ENCODE data around the gene HGF.
A peak's percentile ranks its signal among the peaks of the same experiment; 100 is the strongest.

Gene HGF

DNA sequence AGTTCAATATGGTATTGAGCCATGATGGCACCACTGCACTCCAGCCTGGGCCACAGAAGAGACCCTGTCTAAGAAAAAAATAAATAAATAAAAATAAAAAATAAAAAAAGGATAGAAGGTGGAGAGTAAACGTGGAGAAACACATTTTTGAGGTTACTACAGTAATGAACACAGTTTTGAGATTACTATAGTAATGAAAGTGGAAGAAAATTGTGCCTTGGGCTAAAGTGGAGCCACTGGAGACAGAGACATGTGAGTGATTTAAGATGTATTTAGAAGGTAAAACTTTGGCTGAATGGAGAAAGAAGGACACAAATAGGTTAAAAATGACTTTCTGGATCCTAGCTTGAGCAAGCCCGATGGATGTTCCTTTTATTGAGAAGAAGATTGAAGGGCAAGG, 76.8 kb downstream of the HGF start:
- H3K27ac ChIP-seq (ENCODE audit: low read depth, low read length): no peak overlapping the region

DNA sequence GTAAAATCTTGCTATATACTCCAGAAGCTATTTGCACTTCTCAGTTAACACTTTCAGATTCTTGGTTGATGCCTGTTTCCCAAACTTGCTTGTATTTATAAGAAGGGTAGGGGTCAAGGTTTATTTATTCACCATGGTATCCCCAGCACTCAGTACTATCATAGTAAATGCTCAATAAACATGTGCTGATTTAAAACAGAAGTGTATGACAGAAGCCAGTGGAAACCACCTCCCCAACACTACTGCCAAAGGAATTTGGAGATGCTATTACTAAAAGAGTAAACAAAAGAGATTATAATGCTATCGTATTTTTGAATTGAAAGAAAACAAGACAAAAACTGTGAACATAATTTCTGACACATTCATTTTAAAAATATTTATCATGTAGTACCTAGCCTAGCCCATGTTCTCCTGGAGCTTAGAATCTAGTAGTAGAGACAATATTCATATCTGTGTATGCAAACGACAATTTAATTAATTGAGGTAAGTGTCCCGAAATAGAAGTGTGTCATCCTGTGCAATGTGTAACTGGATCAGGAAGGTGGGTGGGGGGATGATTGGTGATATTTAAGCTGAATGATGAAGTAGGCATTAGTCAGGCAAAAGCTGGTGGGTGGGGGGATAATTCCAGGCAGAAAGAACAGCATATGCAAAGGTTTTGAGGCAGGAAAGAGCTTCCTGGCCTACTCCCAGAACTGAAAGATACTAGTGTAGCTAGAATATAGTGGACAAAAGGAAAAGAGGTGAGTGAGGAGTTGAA, 77.5 kb downstream of the HGF start:
- Histone ChIP-seq H3K9me3 (ENCODE audit: control insufficient read depth, insufficient read depth, low read length) (no peaks in the 10 kb centered on the region), H3K4me1 (ENCODE audit: control insufficient read depth, insufficient read depth, low read length) (peaks cover 48% of the 10 kb centered on the region), H3K27me3 (ENCODE audit: control insufficient read depth, insufficient read depth, low read length) (no peaks in the 10 kb centered on the region), H3K4me3 (ENCODE audit: low read depth, low read length) (no peak overlapping the region), H3K36me3 (ENCODE audit: control insufficient read depth, insufficient read depth, low read length) (no peaks in the 10 kb centered on the region), H3K27ac (ENCODE audit: low read depth, low read length) (no peak overlapping the region), H3K9ac (ENCODE audit: low read depth, low read length) (no peak overlapping the region)

More for the DNA sequence above, 76.8 kb downstream of the HGF start:
- H3K4me3 ChIP-seq (ENCODE audit: low read depth, low read length): no peak overlapping the region
- H3K4me1 ChIP-seq (ENCODE audit: control insufficient read depth, insufficient read depth, low read length): peaks cover 48% of the 10 kb centered on the region
- no peaks in the 10 kb centered on the region for H3K27me3 ChIP-seq (ENCODE audit: control insufficient read depth, insufficient read depth, low read length)
- no peaks in the 10 kb centered on the region for H3K9me3 ChIP-seq (ENCODE audit: control insufficient read depth, insufficient read depth, low read length)
- no peaks in the 10 kb centered on the region for H3K36me3 ChIP-seq (ENCODE audit: control insufficient read depth, insufficient read depth, low read length)
- no peak overlapping the region for H3K9ac ChIP-seq (ENCODE audit: low read depth, low read length)

DNA sequence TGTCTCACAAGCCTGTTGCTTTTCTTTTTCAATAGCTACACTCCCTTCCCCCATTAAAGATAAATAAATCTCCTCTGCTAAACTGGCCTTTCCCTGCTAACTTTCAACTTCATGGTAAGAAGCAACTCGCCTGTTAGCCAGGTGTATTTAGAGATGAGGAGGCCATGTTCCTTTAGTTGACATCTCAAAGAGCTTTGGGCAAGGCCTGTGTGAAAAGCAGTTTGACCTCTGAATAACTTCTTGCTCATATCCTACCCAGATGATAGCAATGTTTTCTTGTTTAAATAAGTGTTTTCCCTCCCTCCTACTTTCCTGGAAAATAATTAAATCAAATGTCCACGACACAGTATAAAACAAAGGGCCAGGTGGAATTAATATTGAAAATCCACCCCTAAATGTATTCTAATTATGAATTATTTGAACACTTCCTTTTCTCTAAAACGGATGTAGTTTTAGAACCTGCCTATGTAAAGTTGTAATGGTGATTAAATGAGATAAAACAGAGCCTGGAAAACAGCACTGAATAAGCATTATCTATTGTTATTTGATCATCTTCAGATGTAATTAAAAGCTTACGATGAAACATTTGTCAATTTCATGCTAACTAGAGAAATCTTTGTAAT, 78.5 kb downstream of the HGF start:
- H3K27ac ChIP-seq (ENCODE audit: low read depth, low read length): no peak overlapping the region
- no peak overlapping the region for H3K9ac ChIP-seq (ENCODE audit: low read depth, low read length)
- no peak overlapping the region for H3K4me3 ChIP-seq (ENCODE audit: low read depth, low read length)
- H3K36me3 ChIP-seq (ENCODE audit: control insufficient read depth, insufficient read depth, low read length): no peaks in the 10 kb centered on the region
- H3K9me3 ChIP-seq (ENCODE audit: control insufficient read depth, insufficient read depth, low read length): no peaks in the 10 kb centered on the region
- no peaks in the 10 kb centered on the region for H3K27me3 ChIP-seq (ENCODE audit: control insufficient read depth, insufficient read depth, low read length)
- H3K4me1 ChIP-seq (ENCODE audit: control insufficient read depth, insufficient read depth, low read length): peaks cover 48% of the 10 kb centered on the region

DNA sequence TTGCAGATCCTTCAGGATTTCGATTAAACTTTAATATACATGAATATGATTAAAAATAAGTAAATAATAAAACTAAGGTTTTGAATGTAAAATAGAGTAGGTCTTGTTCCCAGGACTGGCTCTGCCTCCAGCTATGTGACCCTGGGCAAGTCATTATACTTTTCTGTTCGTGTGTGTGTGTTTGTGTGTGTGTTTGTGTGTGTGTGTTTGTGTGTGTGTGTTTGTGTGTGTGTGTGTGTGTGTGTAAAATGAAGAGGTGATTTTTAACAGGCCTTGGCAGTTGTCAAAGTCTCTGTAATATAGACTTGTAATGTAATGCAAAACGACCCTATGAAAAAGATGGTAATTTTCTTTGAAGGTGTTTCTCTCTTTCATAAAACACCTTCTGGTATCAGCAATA, 79.2 kb downstream of the HGF start:
- Histone ChIP-seq H3K27ac (ENCODE audit: low read depth, low read length) (no peak overlapping the region), H3K36me3 (ENCODE audit: control insufficient read depth, insufficient read depth, low read length) (no peaks in the 10 kb centered on the region), H3K27me3 (ENCODE audit: control insufficient read depth, insufficient read depth, low read length) (no peaks in the 10 kb centered on the region), H3K4me3 (ENCODE audit: low read depth, low read length) (0 out of 2 replicates have a peak overlapping the region, but pooled peaks have one; percentile 28), H3K9ac (ENCODE audit: low read depth, low read length) (no peak overlapping the region), H3K9me3 (ENCODE audit: control insufficient read depth, insufficient read depth, low read length) (no peaks in the 10 kb centered on the region), H3K4me1 (ENCODE audit: control insufficient read depth, insufficient read depth, low read length) (peaks cover 48% of the 10 kb centered on the region)

DNA sequence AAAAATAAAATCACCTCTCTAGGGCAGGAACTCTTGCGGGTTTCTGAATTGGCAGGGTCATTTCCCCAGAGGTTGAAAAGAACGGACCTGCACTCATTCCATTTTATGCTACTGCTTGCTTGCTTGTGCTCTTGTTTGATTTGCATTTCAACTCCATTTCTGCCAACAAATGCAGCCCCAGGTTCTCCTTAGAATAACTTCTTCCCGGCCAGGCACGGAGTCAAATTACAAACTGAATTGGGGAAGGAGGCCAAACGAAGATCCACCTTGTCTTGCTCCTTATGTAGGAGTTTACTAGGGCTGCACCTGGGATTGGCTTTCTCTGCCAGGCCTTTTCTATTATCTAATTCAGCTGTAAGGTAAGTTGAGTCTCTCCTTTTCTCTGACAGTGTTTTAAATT, 79.6 kb downstream of the HGF start:
- Histone ChIP-seq H3K27ac (ENCODE audit: low read depth, low read length) (peak overlapping the region; percentile 33), H3K36me3 (ENCODE audit: control insufficient read depth, insufficient read depth, low read length) (no peaks in the 10 kb centered on the region), H3K27me3 (ENCODE audit: control insufficient read depth, insufficient read depth, low read length) (no peaks in the 10 kb centered on the region), H3K9ac (ENCODE audit: low read depth, low read length) (no peak overlapping the region), H3K4me1 (ENCODE audit: control insufficient read depth, insufficient read depth, low read length) (peaks cover 48% of the 10 kb centered on the region), H3K9me3 (ENCODE audit: control insufficient read depth, insufficient read depth, low read length) (no peaks in the 10 kb centered on the region), H3K4me3 (ENCODE audit: low read depth, low read length) (0 out of 2 replicates have a peak overlapping the region, but pooled peaks have one; percentile 28)

DNA sequence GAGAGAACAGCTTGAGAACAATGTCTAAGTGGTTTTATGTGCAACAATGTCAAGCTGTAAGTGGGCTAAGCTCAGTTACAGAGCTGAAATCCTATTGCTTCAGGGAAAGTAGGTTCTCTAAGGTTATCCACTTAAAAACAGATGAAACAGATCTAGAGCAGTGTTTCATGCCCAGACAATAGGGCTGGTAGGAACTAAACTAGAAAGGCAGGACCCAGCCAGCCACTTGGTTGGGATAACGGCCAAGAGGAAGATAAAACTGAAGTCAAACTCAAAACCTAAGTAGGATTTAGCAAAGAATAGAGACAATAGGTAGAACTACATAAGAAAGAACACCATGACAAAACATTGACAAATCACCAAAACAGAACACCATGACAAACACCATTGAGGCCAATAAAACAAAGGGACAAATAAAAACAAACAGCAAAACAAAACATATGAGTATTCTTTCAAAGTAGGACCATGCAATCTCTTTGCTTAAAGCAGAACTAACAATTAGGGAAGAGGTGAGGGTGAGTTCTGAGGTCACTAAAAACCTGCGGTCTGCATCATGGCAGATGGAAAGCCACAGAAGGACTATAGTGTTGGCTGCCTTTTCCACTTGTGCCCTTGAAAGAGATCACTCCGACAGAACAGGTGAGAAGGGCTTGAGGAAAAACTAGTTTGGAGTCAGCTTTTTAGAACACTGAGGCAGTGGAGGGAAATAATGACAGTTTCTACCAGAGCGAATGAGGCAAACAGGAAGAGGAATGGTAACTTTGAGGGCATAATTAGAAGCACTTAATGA, 81.0 kb downstream of the HGF start:
- Histone ChIP-seq H3K4me3 (ENCODE audit: low read depth, low read length) (no peak overlapping the region), H3K4me1 (ENCODE audit: control insufficient read depth, insufficient read depth, low read length) (peaks cover 45% of the 10 kb centered on the region), H3K27ac (ENCODE audit: low read depth, low read length) (no peak overlapping the region), H3K36me3 (ENCODE audit: control insufficient read depth, insufficient read depth, low read length) (no peaks in the 10 kb centered on the region), H3K9me3 (ENCODE audit: control insufficient read depth, insufficient read depth, low read length) (no peaks in the 10 kb centered on the region), H3K9ac (ENCODE audit: low read depth, low read length) (no peak overlapping the region), H3K27me3 (ENCODE audit: control insufficient read depth, insufficient read depth, low read length) (no peaks in the 10 kb centered on the region)

DNA sequence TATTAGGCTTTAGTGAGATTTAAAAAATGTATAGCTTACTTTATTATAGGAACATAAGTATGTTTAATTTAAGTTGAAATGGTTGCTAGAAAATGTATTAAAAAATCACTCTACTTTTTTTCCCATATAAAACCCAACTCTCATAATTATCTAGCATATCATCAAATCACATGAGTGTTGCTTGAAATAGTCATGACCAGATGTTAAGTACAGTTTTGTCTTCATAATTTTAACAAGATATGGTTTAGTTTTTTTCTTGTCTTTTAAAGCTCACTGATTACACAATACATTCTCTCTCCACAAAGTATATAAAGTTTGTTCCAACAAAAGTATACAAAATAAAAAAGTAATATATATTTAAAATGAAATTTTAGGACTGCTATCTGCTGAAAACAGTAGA, 82.8 kb downstream of the HGF start:
- no peaks in the 10 kb centered on the region for H3K27me3 ChIP-seq (ENCODE audit: control insufficient read depth, insufficient read depth, low read length)
- no peaks in the 10 kb centered on the region for H3K36me3 ChIP-seq (ENCODE audit: control insufficient read depth, insufficient read depth, low read length)
- H3K27ac ChIP-seq (ENCODE audit: low read depth, low read length): no peak overlapping the region
- peaks cover 38% of the 10 kb centered on the region for H3K4me1 ChIP-seq (ENCODE audit: control insufficient read depth, insufficient read depth, low read length)
- no peak overlapping the region for H3K9ac ChIP-seq (ENCODE audit: low read depth, low read length)
- H3K4me3 ChIP-seq (ENCODE audit: low read depth, low read length): no peak overlapping the region
- H3K9me3 ChIP-seq (ENCODE audit: control insufficient read depth, insufficient read depth, low read length): no peaks in the 10 kb centered on the region

DNA sequence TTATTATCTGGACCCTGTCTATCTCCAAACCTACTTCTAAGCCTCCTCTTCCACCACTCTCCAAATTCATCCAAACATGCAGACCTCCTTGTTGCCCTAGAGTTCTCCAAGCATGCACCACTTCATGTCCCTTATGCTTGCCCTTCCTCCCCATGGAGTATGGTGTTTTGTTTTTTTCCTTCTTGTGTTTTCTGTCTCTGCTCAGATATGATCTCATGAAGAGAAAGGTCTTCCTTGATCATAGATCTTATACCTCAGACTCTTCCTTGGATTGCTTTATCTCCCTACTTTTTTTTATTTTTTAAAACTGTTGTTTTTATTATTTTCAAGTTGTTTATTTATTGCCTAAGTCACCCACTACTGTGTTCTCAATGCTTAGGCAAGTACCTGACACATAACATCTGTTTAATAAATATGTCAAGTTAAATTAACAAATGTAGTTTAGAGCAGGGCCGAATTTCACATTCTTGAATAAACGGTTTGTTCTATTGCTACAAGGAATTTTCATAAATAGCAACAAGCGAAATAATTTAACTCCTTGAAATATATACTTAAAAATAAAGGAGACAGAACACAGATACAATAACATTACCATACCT, 84.5 kb downstream of the HGF start:
- Histone ChIP-seq H3K4me3 (ENCODE audit: low read depth, low read length) (no peak overlapping the region), H3K9ac (ENCODE audit: low read depth, low read length) (no peak overlapping the region), H3K9me3 (ENCODE audit: control insufficient read depth, insufficient read depth, low read length) (no peaks in the 10 kb centered on the region), H3K27me3 (ENCODE audit: control insufficient read depth, insufficient read depth, low read length) (no peaks in the 10 kb centered on the region), H3K4me1 (ENCODE audit: control insufficient read depth, insufficient read depth, low read length) (peaks cover 21% of the 10 kb centered on the region), H3K36me3 (ENCODE audit: control insufficient read depth, insufficient read depth, low read length) (no peaks in the 10 kb centered on the region), H3K27ac (ENCODE audit: low read depth, low read length) (no peak overlapping the region)

DNA sequence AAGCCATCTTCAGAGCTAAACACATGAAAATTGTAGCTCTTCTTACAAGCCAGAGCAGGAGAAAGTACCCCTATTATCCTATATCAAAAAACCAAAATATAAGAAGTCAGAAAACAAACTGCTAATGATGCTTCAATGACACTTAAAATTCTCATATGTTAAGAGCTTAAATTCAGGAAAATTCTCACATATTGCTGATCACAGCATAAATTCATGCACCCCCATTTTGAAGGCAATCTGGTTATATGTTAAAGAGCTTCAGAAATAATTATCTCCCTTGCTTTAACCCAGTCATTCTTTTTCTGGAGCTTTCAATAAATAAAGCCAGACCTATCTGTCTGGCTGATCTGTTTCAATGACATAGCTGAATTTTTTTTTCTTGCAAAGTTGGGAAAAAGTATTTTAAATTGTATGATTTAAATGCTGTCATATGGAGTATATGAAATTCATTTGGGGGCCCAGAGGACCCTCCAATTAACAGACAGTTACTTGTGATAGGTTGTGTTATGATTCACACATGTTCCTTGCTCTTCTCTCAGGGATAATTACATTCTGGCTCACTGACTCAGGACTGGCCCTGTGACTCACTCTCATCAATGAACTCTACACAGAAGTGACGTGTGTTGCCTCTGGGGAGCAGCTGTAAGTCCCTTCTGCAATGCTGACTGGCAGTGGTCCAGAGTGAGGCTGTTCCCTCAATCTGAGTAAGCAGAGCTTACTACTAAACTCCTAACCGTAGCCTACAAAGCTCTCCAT, 85.2 kb downstream of the HGF start:
- no peaks in the 10 kb centered on the region for H3K27me3 ChIP-seq (ENCODE audit: control insufficient read depth, insufficient read depth, low read length)
- H3K4me1 ChIP-seq (ENCODE audit: control insufficient read depth, insufficient read depth, low read length): peaks cover 15% of the 10 kb centered on the region
- H3K9ac ChIP-seq (ENCODE audit: low read depth, low read length): no peak overlapping the region
- no peak overlapping the region for H3K4me3 ChIP-seq (ENCODE audit: low read depth, low read length)
- H3K27ac ChIP-seq (ENCODE audit: low read depth, low read length): no peak overlapping the region
- H3K36me3 ChIP-seq (ENCODE audit: control insufficient read depth, insufficient read depth, low read length): no peaks in the 10 kb centered on the region
- H3K9me3 ChIP-seq (ENCODE audit: control insufficient read depth, insufficient read depth, low read length): no peaks in the 10 kb centered on the region

DNA sequence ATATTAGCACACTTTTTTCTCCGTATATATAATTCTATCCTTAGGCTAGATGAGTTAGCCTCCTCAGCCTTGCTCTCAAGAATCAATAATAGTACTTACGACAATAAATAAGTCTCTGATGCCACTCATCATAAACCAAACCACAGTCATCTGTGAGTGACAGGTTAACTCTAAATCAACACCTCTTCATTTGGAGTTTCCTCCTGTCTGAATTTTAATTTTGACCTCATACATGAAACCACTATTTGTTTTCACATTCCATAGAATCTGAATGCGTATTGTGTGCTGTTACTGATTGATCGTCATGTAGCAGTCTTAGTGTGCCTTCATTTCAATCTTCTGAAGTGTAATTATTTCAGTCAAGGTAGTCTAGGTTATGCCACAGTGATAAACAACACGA, 85.8 kb downstream of the HGF start:
- no peaks in the 10 kb centered on the region for H3K9me3 ChIP-seq (ENCODE audit: control insufficient read depth, insufficient read depth, low read length)
- H3K27me3 ChIP-seq (ENCODE audit: control insufficient read depth, insufficient read depth, low read length): no peaks in the 10 kb centered on the region
- no peak overlapping the region for H3K4me3 ChIP-seq (ENCODE audit: low read depth, low read length)
- H3K27ac ChIP-seq (ENCODE audit: low read depth, low read length): no peak overlapping the region
- H3K36me3 ChIP-seq (ENCODE audit: control insufficient read depth, insufficient read depth, low read length): no peaks in the 10 kb centered on the region
- no peak overlapping the region for H3K9ac ChIP-seq (ENCODE audit: low read depth, low read length)
- peaks cover 8% of the 10 kb centered on the region for H3K4me1 ChIP-seq (ENCODE audit: control insufficient read depth, insufficient read depth, low read length)

All from HUES48 (cell line).